PC-3 (cell line): Measurements from ENCODE around the gene TRIM66. TPM values are rescaled to one million over a fixed set of nuclear protein-coding genes. Genes with fewer than 3 reads are reported as not detected.

Experiments used
- ATAC-seq: fragments of 200-7000 bp; cut with Tn5 transposase; 2 replicates; pipeline ENCODE4 v1.9.1; 2020; ENCODE audit warnings: mild to moderate bottlenecking, moderate library complexity
- BruUV-seq: library from RNA; stranded (reverse); fragments of 400-500 nt; replicated peaks from 2 replicates; lab custom pipeline; 2021; lab: Mats Ljungman, UMichigan
- CTCF ChIA-PET: fragments of 300-600 bp; sonication (Branson Sonifier 250); formaldehyde crosslinking; loops from one replicate; lab custom pipeline; 2022; ENCODE audit warnings: antibody characterized with exemption; lab: Charles Lee
- POLR2A ChIA-PET: fragments of 300-600 bp; sonication (Branson Sonifier 250); formaldehyde crosslinking; loops from one replicate; lab custom pipeline; 2022; ENCODE audit warnings: antibody characterized with exemption; ENCODE audit not compliant: unreplicated experiment; lab: Charles Lee
- DNase-seq: peaks from one replicate; pipeline ENCODE4 v3.0.0-alpha.2; 2015
- H2AFZ ChIP-seq: fragments of 300-600 bp; sonication (generic); 2 replicates; pipeline ENCODE4 v1.6.0; 2016; ENCODE audit warnings: antibody characterized with exemption, low read length
- H3F3A ChIP-seq: fragments of 300-600 bp; sonication (generic); one replicate; pipeline ENCODE4 v1.6.0; 2017; ENCODE audit warnings: antibody characterized with exemption, low read length, control low read depth, mild to moderate bottlenecking; ENCODE audit not compliant: unreplicated experiment
- H3K27ac ChIP-seq: fragments of 300-600 bp; sonication (generic); 2 replicates; pipeline ENCODE4 v1.5.1; 2016; ENCODE audit warnings: mild to moderate bottlenecking, low read length
- H3K27me3 ChIP-seq: fragments of 300-600 bp; sonication (generic); 2 replicates; pipeline ENCODE4 v1.6.1; 2016; ENCODE audit warnings: low read length, mixed read lengths
- H3K36me3 ChIP-seq: fragments of 300-600 bp; sonication (generic); 2 replicates; pipeline ENCODE4 v1.6.1; 2016; ENCODE audit warnings: low read depth, mixed run types, low read length, mixed read lengths
- H3K4me1 ChIP-seq: fragments of 300-600 bp; sonication (generic); 2 replicates; pipeline ENCODE4 v1.5.1; 2016; ENCODE audit warnings: low read length; ENCODE audit not compliant: insufficient read depth
- H3K4me2 ChIP-seq: fragments of 300-600 bp; sonication (generic); 2 replicates; pipeline ENCODE4 v1.6.0; 2016; ENCODE audit warnings: low read length
- H3K4me3 ChIP-seq: fragments of 300-600 bp; sonication (generic); 2 replicates; pipeline ENCODE4 v1.5.1; 2016; ENCODE audit warnings: mild to moderate bottlenecking, low read length, mixed read lengths
- H3K79me2 ChIP-seq: fragments of 300-600 bp; sonication (generic); 2 replicates; pipeline ENCODE4 v1.6.1; 2017; ENCODE audit warnings: low read length, mixed read lengths
- H3K9ac ChIP-seq: fragments of 300-600 bp; sonication (generic); 2 replicates; pipeline ENCODE4 v1.6.0; 2016; ENCODE audit warnings: mild to moderate bottlenecking, low read length
- H3K9me2 ChIP-seq: fragments of 300-600 bp; sonication (generic); replicated peaks from 2 replicates; pipeline ENCODE4 v1.6.1; 2016; ENCODE audit warnings: mixed run types, low read length, mixed read lengths
- H3K9me3 ChIP-seq: fragments of 300-600 bp; sonication (generic); 2 replicates; pipeline ENCODE4 v1.6.1; 2016; ENCODE audit warnings: low read length, mixed read lengths
- H4K20me1 ChIP-seq: fragments of 300-600 bp; sonication (generic); 2 replicates; pipeline ENCODE4 v1.6.1; 2016; ENCODE audit warnings: low read length, mixed read lengths
- CTCF ChIP-seq: fragments of 300-600 bp; sonication (generic); conservative IDR thresholded peaks from 2 replicates; pipeline ENCODE4 v1.5.1; 2017; ENCODE audit warnings: antibody characterized with exemption, low read depth, mild to moderate bottlenecking, low read length
- EZH2 ChIP-seq: fragments of 300-600 bp; sonication (generic); IDR thresholded peaks from one replicate; pipeline ENCODE4 v1.6.1; 2017; ENCODE audit warnings: antibody characterized with exemption, mild to moderate bottlenecking, low read length; ENCODE audit not compliant: unreplicated experiment
- EZH2phosphoT487 ChIP-seq: fragments of 300-600 bp; sonication (generic); IDR thresholded peaks from 2 replicates; pipeline ENCODE4 v1.6.1; 2018; ENCODE audit warnings: mild to moderate bottlenecking, antibody characterized with exemption, low read length, borderline replicate concordance
- intact Hi-C: fragments of 100-400 bp; cut with micrococcal nuclease; formaldehyde crosslinking; loops from 2 replicates; pipeline ENCODE4 v1.9.0; 2023
- total RNA-seq: library from RNA; depleted of rRNA; stranded (reverse); fragments of >200 nt; gene quantifications from 2 replicates; pipeline ENCODE4 v1.2.3, GENCODE V29; 2014

The TRIM66 gene
- total RNA-seq, 1 experiment from 2014 or later = 5.5 TPM

DNA sequence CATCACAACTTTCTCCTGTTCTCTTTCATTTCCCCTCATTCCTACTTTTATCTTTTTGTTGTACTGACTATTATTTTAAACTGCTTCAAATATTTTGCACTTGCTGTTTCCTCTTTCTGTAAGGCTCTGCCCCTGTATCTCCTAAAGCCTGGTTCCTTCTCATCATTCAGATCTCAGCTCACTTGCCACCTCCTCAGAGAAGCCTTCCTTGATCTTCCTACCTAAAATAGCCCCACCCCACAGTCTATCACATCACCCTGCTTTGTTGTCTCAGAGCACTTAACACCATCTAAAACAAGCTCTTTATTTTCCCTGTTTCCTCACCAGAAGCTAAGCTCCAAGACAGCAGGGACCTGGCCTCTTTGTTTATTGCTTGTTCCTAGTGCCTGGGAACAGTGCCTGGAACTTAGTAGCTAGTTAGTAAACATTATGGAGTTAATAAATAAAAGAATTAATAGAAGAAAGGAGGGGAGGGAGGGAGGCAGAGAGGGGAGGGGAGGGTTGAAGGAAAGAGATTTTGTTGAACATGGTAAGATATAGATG is 85.9 kb downstream of the TRIM66 start:
- no peaks in the 10 kb centered on the region for H3K9me3 ChIP-seq
- no peaks in the 10 kb centered on the region for H3K9me2 ChIP-seq
- ChIA-PET CTCF (no interaction called here), POLR2A (no interaction called here)
- H3K36me3 ChIP-seq = no peaks in the 10 kb centered on the region
- H3K27ac ChIP-seq = no peak overlapping the region
- H3K9ac ChIP-seq = no peak overlapping the region
- H3K27me3 ChIP-seq = peaks cover 14% of the 10 kb centered on the region; the same call in 1 of the 2 replicates
- H4K20me1 ChIP-seq = no peaks in the 10 kb centered on the region
- intact Hi-C loops = no loop called here
- no peak overlapping the region for H3K4me2 ChIP-seq
- H3F3A ChIP-seq = no peaks in the 10 kb centered on the region
- H3K79me2 ChIP-seq = no peaks in the 10 kb centered on the region
- BruUV-seq = no TSS peak
- no peak overlapping the region for H2AFZ ChIP-seq
- no peak overlapping the region for H3K4me3 ChIP-seq
- no peaks in the 10 kb centered on the region for H3K4me1 ChIP-seq
- no peak for DNase-seq
- no peak for ATAC-seq
- no peak for TF ChIP-seq CTCF
- no peak for TF ChIP-seq EZH2phosphoT487
- no peak for TF ChIP-seq EZH2

DNA sequence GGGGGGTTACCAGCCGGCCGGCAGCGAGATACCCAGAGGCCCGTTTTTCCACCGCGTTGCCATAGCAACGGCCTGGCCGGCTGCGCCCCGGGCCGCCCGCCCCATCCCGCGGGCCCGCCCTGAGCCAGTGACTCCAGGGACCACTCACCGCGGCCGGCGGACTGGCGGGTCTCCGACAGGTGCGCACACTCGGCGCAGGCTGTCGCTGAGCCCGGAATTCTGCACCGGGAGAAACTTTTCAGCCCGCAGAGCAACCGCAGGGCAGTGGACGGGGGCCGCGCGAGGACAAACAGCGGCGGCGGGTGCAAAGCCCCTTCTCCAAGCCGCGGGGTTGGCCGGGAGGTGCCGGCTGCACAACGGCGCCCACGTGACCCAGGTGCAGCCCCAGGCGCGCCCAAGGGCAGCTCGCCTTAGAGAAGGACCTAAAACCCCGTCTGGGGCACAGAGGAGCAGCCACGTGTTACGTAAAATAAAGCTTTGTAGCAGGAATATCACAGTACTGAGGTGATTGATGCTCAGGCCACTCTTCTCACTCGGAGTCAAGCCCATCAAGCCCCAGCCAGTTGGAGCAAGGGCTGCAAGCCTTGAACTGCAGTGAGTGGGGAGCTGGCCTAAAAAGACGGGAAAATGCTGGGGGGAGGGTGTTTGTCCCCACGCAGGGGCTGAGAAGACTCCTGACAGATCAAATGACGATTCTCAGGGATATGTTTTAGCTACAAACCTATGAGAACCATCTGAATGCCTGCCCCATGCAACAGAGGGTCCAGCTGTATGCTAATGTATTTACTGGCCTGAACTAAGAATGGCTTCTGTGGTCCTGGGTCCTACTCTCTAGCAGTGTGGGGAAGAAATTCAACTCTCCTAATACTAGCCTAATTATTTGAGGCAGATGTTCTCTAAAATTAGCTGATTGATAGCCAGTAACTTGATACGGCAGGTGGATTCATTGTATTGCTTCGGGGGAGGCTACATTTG is 88.2 kb downstream of the TRIM66 start, which contains the start of gene STK33:
Gene STK33 (minus strand): TSS at position 294 of the 975 bp plus-strand sequence. CDS start 119,323 bp downstream, outside the sequence.
- no peak for DNase-seq
- H4K20me1 ChIP-seq = no peaks in the 10 kb centered on the region
- H3K4me1 ChIP-seq = no peaks in the 10 kb centered on the region
- peaks cover 14% of the 10 kb centered on the region; the same call in 1 of the 2 replicates for H3K27me3 ChIP-seq
- H2AFZ ChIP-seq = no peak within 1 kb of the TSS
- H3K9ac ChIP-seq = no peak within 1 kb of the TSS
- no peaks in the 10 kb centered on the region for H3K36me3 ChIP-seq
- H3K9me3 ChIP-seq = no peaks in the 10 kb centered on the region
- BruUV-seq = no TSS peak
- no peak within 1 kb of the TSS for H3K4me2 ChIP-seq
- intact Hi-C loops = no loop called here
- no peaks in the 10 kb centered on the region for H3K9me2 ChIP-seq
- H3K27ac ChIP-seq = no peak within 1 kb of the TSS
- TF ChIP-seq CTCF (no peak), EZH2phosphoT487 (no peak), EZH2 (no peak)
- H3K4me3 ChIP-seq = no peak within 1 kb of the TSS
- no peaks in the 10 kb centered on the region for H3K79me2 ChIP-seq
- POLR2A ChIA-PET = no interaction called here
- H3F3A ChIP-seq = no peaks in the 10 kb centered on the region
- CTCF ChIA-PET = no interaction called here
- no peak for ATAC-seq
